ENCODE measurements around the gene MCRS1.

MCRS1 gene

GRCh38 chr12:49604856-49605255 lies 36.9 kb upstream of the MCRS1 start:
- FAIRE-seq (no peak), DNase-seq (ENCODE audit: insufficient read length, low spot score) (no peak)
- no peak for TF ChIP-seq CTCF (IDR thresholded peaks at IDR 0.05; ENCODE audit: insufficient read depth, missing control alignments)

GRCh38 chr12:49603721-49604120 lies 35.8 kb upstream of the MCRS1 start:
- no peak for DNase-seq (ENCODE audit: insufficient read length, low spot score)
- no peak for FAIRE-seq
- TF ChIP-seq CTCF (IDR thresholded peaks at IDR 0.05; ENCODE audit: insufficient read depth, missing control alignments) = no peak

GRCh38 chr12:49599961-49600360 lies 32.0 kb upstream of the MCRS1 start:
- DNase-seq (ENCODE audit: insufficient read length, low spot score) (no peak), FAIRE-seq (no peak)
- no peak for TF ChIP-seq CTCF (IDR thresholded peaks at IDR 0.05; ENCODE audit: insufficient read depth, missing control alignments)

GRCh38 chr12:49598527-49598926 lies 30.6 kb upstream of the MCRS1 start:
- no peak for TF ChIP-seq CTCF (IDR thresholded peaks at IDR 0.05; ENCODE audit: insufficient read depth, missing control alignments)
- FAIRE-seq (no peak), DNase-seq (ENCODE audit: insufficient read length, low spot score) (no peak)

GRCh38 chr12:49588721-49589516 lies 21.0 kb upstream of the MCRS1 start:
- no peak for TF ChIP-seq CTCF (IDR thresholded peaks at IDR 0.05; ENCODE audit: insufficient read depth, missing control alignments)
- no peak for FAIRE-seq
- no peak for DNase-seq (ENCODE audit: insufficient read length, low spot score)

- no peak for TF ChIP-seq CTCF (IDR thresholded peaks at IDR 0.05; ENCODE audit: insufficient read depth, missing control alignments)
These were observed 20.3 kb upstream of the MCRS1 start for GRCh38 chr12:49588281-49588680.

GRCh38 chr12:49587174-49587908 lies 19.4 kb upstream of the MCRS1 start:
- no peak for DNase-seq (ENCODE audit: insufficient read length, low spot score)
- no peak for TF ChIP-seq CTCF (IDR thresholded peaks at IDR 0.05; ENCODE audit: insufficient read depth, missing control alignments)
- no peak for FAIRE-seq

More at GRCh38 chr12:49588281-49588680, 20.3 kb upstream of the MCRS1 start:
- no peak for FAIRE-seq
- no peak for DNase-seq (ENCODE audit: insufficient read length, low spot score)
